HCT116 (cell line): ENCODE results near the gene MDFIC. TPM values are rescaled to one million over a fixed set of nuclear protein-coding genes. Genes with fewer than 3 reads are reported as not detected.

Experiments
- ATAC-seq: fragments of 200-7000 bp; cut with Tn5 transposase; 2 replicates; pipeline ENCODE4 v1.9.1; 2020; ENCODE audit warnings: mild to moderate bottlenecking, moderate library complexity
- BruUV-seq: library from RNA; stranded (reverse); fragments of 400-500 nt; replicated peaks from 2 replicates; lab custom pipeline; 2021; lab: Mats Ljungman, UMichigan
- CTCF ChIA-PET: fragments of 300-600 bp; sonication (Branson Sonifier 250); formaldehyde crosslinking; loops from one replicate; lab custom pipeline; 2021; ENCODE audit warnings: antibody characterized with exemption; lab: Charles Lee
- POLR2A ChIA-PET: fragments of 300-600, 350-600 bp; sonication (Branson Sonifier 250); formaldehyde crosslinking; loops from one replicate; lab custom pipeline; 2021; ENCODE audit warnings: antibody characterized with exemption; lab: Charles Lee
- RAD21 ChIA-PET, 2 experiments: fragments of 300-600 bp; sonication (Branson Sonifier 250); formaldehyde crosslinking; loops; one replicate each; lab custom pipeline; 2023; ENCODE audit warnings: low total read pairs in 2 of 2; ENCODE audit not compliant: uncharacterized antibody in 2 of 2, unreplicated experiment in 2 of 2, low non-redundant PET in 1 of 2; lab: Charles Lee
- DNase-seq: peaks from one replicate; pipeline ENCODE4 v3.0.0-alpha.2; 2010; ENCODE audit warnings: low read depth, low spot score
- H2AFZ ChIP-seq: fragments of 200-600 bp; shearing (Covaris generic), sonication (generic); 2 replicates; pipeline ENCODE4 v1.6.1; 2017; ENCODE audit warnings: low read depth, mixed run types, mixed read lengths, antibody characterized with exemption, low read length; ENCODE audit not compliant: poor library complexity, severe bottlenecking
- H3K27ac ChIP-seq: 2 replicates; pipeline ENCODE4 v1.5.1; 2012; ENCODE audit warnings: low read depth, low read length
- H3K27me3 ChIP-seq: fragments of 200-600 bp; sonication (generic); 2 replicates; pipeline ENCODE4 v1.6.1; 2016; ENCODE audit warnings: mixed run types, low read length, mixed read lengths; ENCODE audit not compliant: insufficient read depth
- H3K36me3 ChIP-seq, 2 experiments: fragments of 200-500 bp in 1 of 2; fragments of 200-600 bp in 1 of 2; sonication (Bioruptor generic) in 1 of 2; sonication (generic) in 1 of 2; 2 replicates each; pipeline versions ENCODE4 v1.5.1 to v1.6.1; 2014 to 2016; ENCODE audit warnings: low read length in 2 of 2, inconsistent platforms in 1 of 2, mixed read lengths in 1 of 2, mixed run types in 1 of 2; ENCODE audit not compliant: insufficient read depth in 2 of 2, control insufficient read depth in 1 of 2
- H3K4me1 ChIP-seq, 2 experiments: fragments of 200-600 bp in 1 of 2; sonication (generic) in 1 of 2; 2 replicates each; pipeline versions ENCODE4 v1.5.1 to v1.6.1; 2012 to 2017; ENCODE audit warnings: low read length in 2 of 2, inconsistent platforms in 1 of 2, mild to moderate bottlenecking in 1 of 2, mixed read lengths in 1 of 2, mixed run types in 1 of 2, moderate library complexity in 1 of 2; ENCODE audit not compliant: insufficient read depth in 2 of 2, control insufficient read depth in 1 of 2
- H3K4me2 ChIP-seq: fragments of 200-600 bp; sonication (generic); 2 replicates; pipeline ENCODE4 v1.6.1; 2017; ENCODE audit warnings: mixed run types, low read length, mixed read lengths
- H3K4me3 ChIP-seq, 2 experiments: fragments of 200-600 bp in 1 of 2; sonication (generic) in 1 of 2; replicated peaks in 1 of 2; 2 replicates each; pipeline ENCODE4 v1.5.1; 2011 to 2016; ENCODE audit warnings: low read length in 2 of 2, control low read depth in 1 of 2, low read depth in 1 of 2, mild to moderate bottlenecking in 1 of 2, mixed read lengths in 1 of 2, mixed run types in 1 of 2
- H3K79me2 ChIP-seq: fragments of 200-600 bp; sonication (generic); 2 replicates; pipeline ENCODE4 v1.6.1; 2017; ENCODE audit warnings: mild to moderate bottlenecking, mixed run types, low read length, moderate library complexity, mixed read lengths; ENCODE audit not compliant: insufficient read depth
- H3K9ac ChIP-seq: fragments of 200-600 bp; sonication (generic); 2 replicates; pipeline ENCODE4 v1.6.1; 2016; ENCODE audit warnings: low read length, mixed read lengths
- H3K9me2 ChIP-seq: fragments of 200-600 bp; sonication (generic), shearing (Covaris generic); 2 replicates; pipeline ENCODE4 v1.6.1; 2017; ENCODE audit warnings: mixed run types, mild to moderate bottlenecking, moderate library complexity; ENCODE audit not compliant: insufficient read depth
- H3K9me3 ChIP-seq, 2 experiments: fragments of 200-500 bp in 1 of 2; fragments of 200-600 bp in 1 of 2; sonication (Bioruptor generic) in 1 of 2; sonication (generic) in 1 of 2; 2 replicates each; pipeline ENCODE4 v1.6.1; 2014 to 2017; ENCODE audit warnings: low read length in 2 of 2, mixed read lengths in 2 of 2, inconsistent platforms in 1 of 2, low read depth in 1 of 2, mild to moderate bottlenecking in 1 of 2, mixed run types in 1 of 2, moderate library complexity in 1 of 2; ENCODE audit not compliant: control insufficient read depth in 1 of 2, insufficient read depth in 1 of 2
- H4K20me1 ChIP-seq: fragments of 200-600 bp; sonication (generic), shearing (Covaris generic); 2 replicates; pipeline ENCODE4 v1.6.1; 2017; ENCODE audit warnings: mixed run types, mild to moderate bottlenecking, moderate library complexity; ENCODE audit not compliant: insufficient read depth
- ATF3 ChIP-seq: IDR thresholded peaks from 2 replicates; pipeline ENCODE4 v1.6.1; 2012
- CBX3 ChIP-seq: IDR thresholded peaks from 2 replicates; pipeline ENCODE4 v1.6.1; 2012; ENCODE audit warnings: low read depth
- CEBPB ChIP-seq: IDR thresholded peaks from 2 replicates; pipeline ENCODE4 v1.6.1; 2012; ENCODE audit warnings: low read depth
- EGR1 ChIP-seq: IDR thresholded peaks from 2 replicates; pipeline ENCODE4 v1.6.1; 2012; ENCODE audit warnings: low read depth
- ELF1 ChIP-seq: IDR thresholded peaks from 2 replicates; pipeline ENCODE4 v1.6.1; 2012; ENCODE audit warnings: low read depth, borderline replicate concordance
- EZH2phosphoT487 ChIP-seq: fragments of 200-600 bp; IDR thresholded peaks from 2 replicates; pipeline ENCODE4 v1.6.1; 2018; ENCODE audit warnings: antibody characterized with exemption, borderline replicate concordance
- FOSL1 ChIP-seq: IDR thresholded peaks from 2 replicates; pipeline ENCODE4 v1.6.1; 2012; ENCODE audit warnings: low read depth
- JUND ChIP-seq: IDR thresholded peaks from 2 replicates; pipeline ENCODE4 v1.6.1; 2012
- POLR2A ChIP-seq: IDR thresholded peaks from 2 replicates; pipeline ENCODE4 v1.7.0; 2011; ENCODE audit warnings: borderline replicate concordance; ENCODE audit not compliant: insufficient read depth, insufficient read length; ENCODE audit errors: extremely low read depth
- POLR2AphosphoS5 ChIP-seq: IDR thresholded peaks from 2 replicates; pipeline ENCODE4 v1.6.1; 2011; ENCODE audit warnings: mild to moderate bottlenecking, low read depth, low read length, moderate library complexity
- RAD21 ChIP-seq: IDR thresholded peaks from 2 replicates; pipeline ENCODE4 v1.6.1; 2012; ENCODE audit warnings: low read depth, mild to moderate bottlenecking
- REST ChIP-seq: IDR thresholded peaks from 2 replicates; pipeline ENCODE4 v1.6.1; 2012; ENCODE audit warnings: low read depth
- SIN3A ChIP-seq: IDR thresholded peaks from 2 replicates; pipeline ENCODE4 v1.6.1; 2012; ENCODE audit warnings: low read depth
- SP1 ChIP-seq: IDR thresholded peaks from 2 replicates; pipeline ENCODE4 v1.6.1; 2012; ENCODE audit warnings: low read depth
- SRF ChIP-seq: IDR thresholded peaks from 2 replicates; pipeline ENCODE4 v1.6.1; 2012; ENCODE audit warnings: low read depth
- TCF7L2 ChIP-seq: IDR thresholded peaks from 2 replicates; pipeline ENCODE4 v1.7.0; 2011; ENCODE audit warnings: borderline replicate concordance, inconsistent platforms; ENCODE audit not compliant: insufficient read depth, insufficient read length; ENCODE audit errors: extremely low read depth
- YY1 ChIP-seq: IDR thresholded peaks from 2 replicates; pipeline ENCODE4 v1.6.1; 2011; ENCODE audit warnings: low read length, low read depth, moderate library complexity, mild to moderate bottlenecking; ENCODE audit not compliant: insufficient replicate concordance; ENCODE audit errors: extremely low read depth
- ZBTB33 ChIP-seq: IDR thresholded peaks from 2 replicates; pipeline ENCODE4 v1.6.1; 2011; ENCODE audit warnings: mild to moderate bottlenecking, low read length, moderate library complexity; ENCODE audit not compliant: insufficient replicate concordance; ENCODE audit errors: extremely low read depth
- ZFX ChIP-seq: fragments of 450-650 bp; IDR thresholded peaks from 2 replicates; pipeline ENCODE4 v1.6.1; 2017
- intact Hi-C: fragments of 100-400 bp; cut with micrococcal nuclease; formaldehyde crosslinking; loops from 2 replicates; pipeline ENCODE4 v1.10.0; 2022
- total RNA-seq: library from RNA; stranded (reverse); gene quantifications from one replicate; pipeline ENCODE4 v1.2.1, GENCODE V29; 2021; ENCODE audit not compliant: unreplicated experiment

The MDFIC gene
- total RNA-seq, 1 experiment from 2014 or later = 8.3 TPM

GRCh38 chr7:115042596-115042995, 120.7 kb downstream of the MDFIC start:
- ChIA-PET CTCF (no interaction called here), POLR2A (no interaction called here), RAD21 (no interaction called here)
- no peak overlapping the region for H3K27ac ChIP-seq
- no TSS peak for BruUV-seq
- ATAC-seq (no peak), DNase-seq (no peak)
- H3K9me3 ChIP-seq = no peaks in the 10 kb centered on the region
- no peaks in the 10 kb centered on the region for H3K4me1 ChIP-seq
- H3K9ac ChIP-seq = no peak overlapping the region
- no peaks in the 10 kb centered on the region for H4K20me1 ChIP-seq
- no peak overlapping the region for H2AFZ ChIP-seq
- intact Hi-C loops = no loop called here
- H3K9me2 ChIP-seq = no peaks in the 10 kb centered on the region
- no peaks in the 10 kb centered on the region for H3K27me3 ChIP-seq
- H3K4me3 ChIP-seq = no peak overlapping the region
- no peaks in the 10 kb centered on the region for H3K36me3 ChIP-seq
- TF ChIP-seq REST (no peak), SRF (no peak), RAD21 (no peak), YY1 (no peak), ELF1 (no peak), SP1 (no peak), JUND (no peak), EGR1 (no peak), EZH2phosphoT487 (no peak), CEBPB (no peak), ZFX (no peak), POLR2AphosphoS5 (no peak), POLR2A (no peak), SIN3A (no peak), FOSL1 (no peak), ZBTB33 (no peak), CBX3 (no peak), TCF7L2 (no peak), ATF3 (no peak)
- H3K4me2 ChIP-seq = no peak overlapping the region
- H3K79me2 ChIP-seq = no peaks in the 10 kb centered on the region
